GM18517 (cell line): Measurements from ENCODE around the gene ACP7.
"Not testable (repeated sequence)": the region's sequence is repeated elsewhere in the genome, so short reads cannot be mapped to it uniquely, and the experiment has no call there.

ENCODE experiments used
- ATAC-seq: cut with Tn5 transposase; IDR thresholded peaks from one replicate; pipeline ENCODE4 v1.9.1; 2021; ENCODE audit warnings: mild to moderate bottlenecking, moderate library complexity; ENCODE audit not compliant: unreplicated experiment

ACP7 gene

GRCh38 chr19:39103151-39103550 lies 19.0 kb downstream of the ACP7 start:
- no peak for ATAC-seq

DNA sequence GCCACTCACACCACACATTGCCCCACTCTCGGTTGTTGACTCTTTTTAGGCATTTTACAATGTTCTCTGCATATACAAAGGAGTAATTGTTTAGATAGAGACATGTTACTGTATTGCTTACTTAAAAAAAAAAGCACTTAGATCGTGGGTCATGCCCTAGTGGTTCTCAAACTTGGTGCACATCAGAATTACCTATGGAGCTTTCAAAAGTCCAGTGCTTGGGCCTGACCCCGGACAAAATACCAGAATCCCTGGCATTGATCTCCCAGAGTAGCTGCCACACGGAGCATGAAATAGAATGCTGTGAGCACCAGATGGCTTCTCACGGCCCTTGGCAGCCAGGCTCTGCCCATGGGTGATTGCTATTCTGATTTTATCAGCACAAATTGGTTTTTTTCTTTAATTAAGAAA lies 20.0 kb downstream of the ACP7 start:
- ATAC-seq = no peak

DNA sequence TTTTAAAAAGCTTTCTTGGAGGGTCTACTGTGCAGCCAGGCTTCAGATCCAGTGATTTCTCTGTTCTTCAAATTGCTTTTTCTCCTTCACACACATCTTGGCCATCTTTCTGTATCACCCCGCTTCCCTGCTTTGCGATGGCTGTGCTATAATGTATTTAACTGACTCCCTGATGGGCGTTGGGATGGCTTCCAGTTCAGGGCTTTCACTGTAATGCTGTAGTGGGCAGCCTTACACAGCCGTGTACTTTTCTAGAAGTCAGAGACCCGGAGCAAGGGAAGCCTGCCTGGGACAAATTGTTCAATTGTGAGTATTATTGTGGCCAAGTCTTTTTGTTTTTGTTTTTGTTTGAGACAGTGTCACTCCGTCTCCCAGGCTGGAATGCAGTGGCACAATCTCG lies 22.0 kb downstream of the ACP7 start:
- ATAC-seq = no peak

- ATAC-seq = no peak
Measured at GRCh38 chr19:39109641-39110040, 25.5 kb downstream of the ACP7 start.

DNA sequence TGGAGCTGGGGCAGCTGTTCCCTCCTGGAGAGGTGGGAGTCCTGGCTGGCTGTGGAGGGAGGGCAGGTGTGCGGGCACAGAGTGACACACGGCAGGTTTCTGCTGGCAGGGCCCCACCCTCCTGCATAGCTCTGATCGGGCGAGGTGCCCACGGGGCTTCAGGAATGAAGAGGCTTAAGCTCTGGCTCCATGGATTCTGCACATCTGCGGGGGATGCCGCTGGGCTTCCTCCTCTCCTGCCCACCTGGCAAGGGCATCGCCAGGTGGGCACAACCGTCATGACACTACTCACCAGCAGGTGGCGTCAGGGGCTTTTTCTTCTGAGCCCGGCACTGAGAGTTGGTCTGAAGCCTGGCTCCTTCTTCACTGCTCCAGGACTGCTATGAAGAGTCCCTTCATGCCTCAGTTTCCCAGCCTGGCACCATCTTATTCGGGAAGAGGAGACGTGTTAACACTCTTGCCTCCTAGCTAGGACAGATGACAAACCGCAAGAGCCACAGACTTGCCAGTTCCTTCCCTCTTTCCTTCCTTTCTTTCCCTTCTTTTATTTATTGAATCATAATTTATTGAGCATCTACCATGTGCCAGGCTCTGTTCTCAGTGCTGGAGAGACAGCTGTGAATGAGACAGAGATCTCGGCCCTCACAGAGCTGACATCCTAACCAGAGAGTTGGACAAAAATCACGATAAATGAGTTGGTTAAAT lies 26.2 kb downstream of the ACP7 start:
- no peak for ATAC-seq

DNA sequence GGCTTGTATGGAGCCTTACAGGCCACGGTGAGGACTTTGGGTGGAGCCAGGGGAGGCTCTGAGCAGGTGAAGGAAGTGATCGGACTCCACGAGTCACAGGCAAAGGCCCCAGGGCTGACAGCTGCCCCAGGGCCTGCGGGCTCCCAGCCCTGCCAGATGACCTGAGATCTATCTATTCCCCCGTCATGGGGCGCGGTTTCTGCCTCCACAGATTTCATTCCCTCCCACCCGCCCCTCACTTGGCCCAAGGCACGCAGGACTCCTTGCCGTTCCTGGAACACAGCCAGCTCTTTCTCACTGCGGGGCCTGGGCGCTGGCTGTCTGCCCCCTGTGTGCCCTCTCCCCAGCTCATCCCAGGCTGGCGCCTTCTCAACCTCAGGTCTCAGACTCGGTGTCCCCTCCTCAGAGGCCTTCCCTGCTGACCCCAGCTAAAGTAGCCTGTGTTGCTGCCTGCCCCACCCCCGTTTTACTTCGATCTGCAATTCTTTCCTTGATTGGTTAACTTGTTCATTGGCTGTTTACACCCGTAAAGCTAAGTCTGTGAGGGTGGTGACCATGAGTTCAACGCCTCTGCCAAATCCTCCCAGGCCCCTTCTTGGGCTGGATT lies 27.5 kb downstream of the ACP7 start:
- ATAC-seq = no peak

- no peak for ATAC-seq
Measured at GRCh38 chr19:39112338-39112890, 28.2 kb downstream of the ACP7 start.

GRCh38 chr19:39113199-39113598 lies 29.0 kb downstream of the ACP7 start:
- no peak for ATAC-seq

DNA sequence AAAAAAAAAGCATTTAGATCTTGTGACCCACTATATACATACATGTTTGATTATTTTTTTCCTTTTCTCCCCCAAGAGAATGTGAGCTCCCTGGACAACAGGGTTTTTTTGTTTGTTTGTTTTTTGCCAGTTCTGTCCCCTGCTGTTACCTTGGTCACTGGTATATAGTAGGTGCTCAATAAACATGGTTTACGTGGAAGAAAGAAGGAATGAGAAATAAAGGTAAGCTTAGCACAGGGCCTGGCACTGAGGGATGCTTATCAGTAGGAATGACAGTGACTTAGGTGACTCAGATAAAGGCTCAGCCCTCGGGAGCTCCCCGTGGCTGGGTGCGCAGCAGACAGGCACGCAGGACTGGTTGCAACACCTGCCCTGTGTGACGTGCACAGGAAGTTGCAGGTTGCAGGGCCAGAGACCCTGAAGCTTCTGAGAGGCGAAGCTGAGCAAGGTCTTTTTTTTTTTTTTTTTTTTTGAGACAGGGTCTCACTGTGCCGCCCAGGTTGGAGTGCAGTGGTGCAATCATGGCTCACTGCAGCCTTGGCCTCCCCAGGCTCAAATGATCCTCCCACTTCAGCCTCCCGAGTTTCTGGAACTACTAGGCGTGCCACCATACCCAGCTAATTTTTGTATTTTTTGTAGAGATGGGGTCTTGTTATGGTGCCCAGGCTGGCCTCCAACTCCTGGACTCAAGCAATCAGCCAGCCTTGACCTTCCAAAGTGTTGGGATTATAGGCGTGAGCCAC lies 31.1 kb downstream of the ACP7 start:
- ATAC-seq = no peak

GRCh38 chr19:39117023-39117422 lies 32.9 kb downstream of the ACP7 start:
- not testable (repeated sequence) for ATAC-seq

DNA sequence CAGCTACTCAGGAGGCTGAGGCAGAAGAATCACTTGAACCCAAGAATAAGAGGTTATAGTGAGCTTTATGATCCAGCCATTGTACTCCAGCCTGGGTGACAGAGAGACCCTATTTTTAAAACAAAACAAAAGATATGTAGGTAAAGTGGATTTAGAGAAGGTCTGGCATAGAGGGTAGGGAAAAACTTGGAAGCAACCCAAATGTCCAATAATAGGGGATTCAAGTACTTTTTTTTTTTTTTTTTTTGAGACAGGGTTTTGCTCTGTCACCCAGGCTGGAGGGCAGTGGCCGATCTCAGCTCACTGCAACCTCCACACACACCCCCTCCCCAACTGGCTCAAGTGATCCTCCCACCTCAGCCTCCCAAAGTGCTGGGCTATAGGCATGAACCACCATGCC lies 35.7 kb downstream of the ACP7 start:
- no peak for ATAC-seq

GRCh38 chr19:39122934-39123731 lies 39.0 kb downstream of the ACP7 start:
- ATAC-seq = no peak

DNA sequence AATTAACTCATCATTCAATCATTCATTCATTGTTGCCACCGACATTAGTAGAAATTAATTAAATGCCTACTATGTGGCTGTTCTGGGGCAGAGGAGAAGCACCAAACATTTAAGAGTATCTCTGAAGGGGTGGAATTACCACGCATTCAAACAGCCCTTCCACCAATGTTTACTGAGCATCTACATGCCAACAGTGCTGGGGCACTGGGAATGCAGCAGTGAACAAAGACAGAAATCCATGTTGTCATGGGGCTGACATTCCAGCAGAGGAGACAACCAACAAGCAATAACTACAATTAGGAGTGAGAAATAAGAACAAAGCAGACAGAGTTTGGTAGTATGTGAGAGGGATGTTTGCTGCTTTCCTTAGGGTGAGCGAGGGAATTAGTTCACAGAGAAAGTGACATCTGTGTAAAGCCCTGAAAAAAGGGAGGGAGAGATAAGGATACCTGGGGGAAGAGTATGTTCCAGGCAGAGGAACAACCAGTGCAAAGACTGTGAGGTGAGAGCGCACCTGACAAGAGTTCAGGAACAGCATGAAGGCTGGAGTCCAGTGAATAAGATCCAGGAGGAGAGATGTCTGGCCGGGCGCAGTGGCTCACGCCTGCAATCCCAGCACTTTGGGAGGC lies 40.1 kb downstream of the ACP7 start:
- no peak for ATAC-seq

DNA sequence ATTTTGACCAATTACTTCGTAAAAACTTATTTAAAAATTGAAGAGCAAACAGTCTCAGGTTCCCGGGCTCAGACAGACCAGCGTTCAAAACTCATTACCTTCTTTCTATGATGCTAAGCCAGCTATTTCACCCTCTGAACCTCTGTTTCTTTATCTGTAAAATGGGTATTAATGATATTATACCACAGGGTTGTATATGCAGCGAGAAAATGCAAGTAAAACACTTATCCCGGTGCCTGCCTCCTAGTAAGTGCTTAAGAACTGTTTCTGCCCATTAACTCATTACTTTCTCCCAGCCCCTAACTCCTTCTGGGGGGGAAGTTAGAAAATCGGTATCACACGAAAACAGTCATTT lies 41.0 kb downstream of the ACP7 start:
- ATAC-seq = no peak

- peak; percentile 79 for ATAC-seq
Measured at GRCh38 chr19:39125554-39126311, 41.6 kb downstream of the ACP7 start, which contains the start of gene PAK4. PAK4 (plus strand) TSS chr19:39125786; CDS start chr19:39169554, 43,768 bp downstream.

- ATAC-seq = no peak
Measured at GRCh38 chr19:39126312-39127187, 42.4 kb downstream of the ACP7 start.

DNA sequence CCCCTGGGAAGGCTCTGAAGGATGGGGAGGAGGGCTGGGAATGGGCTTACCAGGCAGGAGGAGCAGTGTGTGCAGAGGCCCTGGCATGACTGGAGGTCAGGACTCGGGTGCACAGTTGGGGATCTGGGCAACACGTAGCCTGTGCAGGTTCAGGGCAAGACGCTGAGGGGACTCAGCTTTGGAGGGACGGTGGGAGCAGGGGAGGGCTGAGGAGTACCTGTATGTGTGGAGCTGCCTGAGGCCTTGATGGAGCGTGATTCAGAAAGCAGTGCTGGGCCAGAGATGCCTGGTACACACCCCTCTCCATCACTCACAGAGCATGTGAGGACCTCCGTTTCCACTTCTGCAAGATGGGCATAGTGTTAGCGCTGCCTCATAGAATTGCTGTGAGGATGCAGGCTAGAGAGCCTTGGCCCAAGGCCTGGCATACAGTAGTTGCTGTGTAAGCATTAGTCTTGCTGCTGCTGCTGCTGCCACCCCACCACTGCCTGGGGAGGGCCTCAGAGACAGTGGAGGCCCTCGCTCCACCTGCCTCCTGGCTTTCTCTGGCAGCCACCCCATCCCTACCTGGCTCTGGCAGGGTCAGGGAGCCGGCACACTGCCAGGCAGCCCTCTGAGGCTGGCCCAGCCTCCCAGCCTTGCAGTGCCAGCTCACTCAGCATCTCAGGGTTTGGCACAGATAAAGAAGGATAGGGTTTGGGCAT lies 43.8 kb downstream of the ACP7 start:
- ATAC-seq = no peak

DNA sequence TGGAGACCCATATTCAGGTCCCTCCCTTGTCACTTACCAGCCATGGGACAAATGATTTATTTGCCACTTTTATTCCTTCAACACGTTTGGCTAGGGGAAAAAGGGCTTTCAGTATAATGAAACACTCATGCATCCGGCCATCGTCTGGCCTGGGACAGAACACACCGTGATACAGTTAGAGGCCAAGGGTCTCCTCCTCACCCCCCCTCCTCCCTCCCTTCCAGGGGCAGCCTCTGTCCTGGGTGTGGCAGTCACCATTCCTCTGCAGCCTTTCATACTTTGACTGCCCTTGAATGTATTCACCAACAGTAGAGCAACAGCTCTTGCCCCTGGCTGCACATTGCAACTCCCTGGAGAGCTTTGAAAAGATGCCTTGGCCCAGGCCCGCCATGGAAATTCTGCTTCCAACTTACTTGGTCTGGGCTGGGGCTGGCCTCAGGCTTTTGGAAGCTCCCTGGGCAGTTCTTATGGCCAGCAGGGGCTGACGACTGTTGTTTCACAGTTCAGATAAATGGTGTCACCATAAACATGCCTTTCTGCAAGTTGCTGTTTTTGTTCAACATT lies 44.4 kb downstream of the ACP7 start:
- no peak for ATAC-seq
